GM12878 (cell line): ENCODE results near the gene PTGR2. TPM values are rescaled to one million over a fixed set of nuclear protein-coding genes. Genes with fewer than 3 reads are reported as not detected.

ENCODE experiments used
- ATAC-seq: fragments of 200-7000 bp; cut with Tn5 transposase; 3 replicates; pipeline ENCODE4 v1.9.1; 2020; ENCODE audit warnings: mild to moderate bottlenecking, moderate library complexity
- BruUV-seq: library from RNA; stranded (reverse); fragments of 400-500 nt; replicated peaks from 2 replicates; lab custom pipeline; 2021; lab: Mats Ljungman, UMichigan
- CTCF ChIA-PET: fragments of 300-600 bp; sonication (Branson Sonifier 250); formaldehyde crosslinking; extraction: SDS; loops from one replicate; lab custom pipeline; 2021; ENCODE audit warnings: inconsistent platforms; lab: Yijun Ruan, JAX
- POLR2A ChIA-PET: fragments of 350-600 bp; formaldehyde crosslinking; extraction: SDS; loops from one replicate; lab custom pipeline; 2021; ENCODE audit warnings: inconsistent platforms; lab: Charles Lee
- RAD21 ChIA-PET: fragments of 300-600 bp; sonication (Branson Sonifier 250); formaldehyde crosslinking; loops from one replicate; lab custom pipeline; 2023; ENCODE audit warnings: antibody characterized with exemption; ENCODE audit not compliant: unreplicated experiment; lab: Charles Lee
- SMC1A ChIA-PET: fragments of 300-600 bp; sonication (Branson Sonifier 250); formaldehyde crosslinking; loops from one replicate; lab custom pipeline; 2023; ENCODE audit not compliant: unreplicated experiment, uncharacterized antibody; lab: Charles Lee
- DNase-seq: peaks from one replicate; pipeline ENCODE4 v3.0.0-alpha.2; 2011; ENCODE audit warnings: low read depth, low spot score
- FAIRE-seq: peaks from 3 replicates; lab custom pipeline; 2011; peaks lifted over from hg19 to GRCh38; lab: Jason Lieb, UNC
- H2AFZ ChIP-seq: 2 replicates; pipeline ENCODE4 v1.6.0; 2011; ENCODE audit warnings: low read depth, low read length, control low read depth; ENCODE audit not compliant: control insufficient read depth
- H3K27ac ChIP-seq: 2 replicates; pipeline ENCODE4 v1.5.1; 2011; ENCODE audit warnings: control low read depth; ENCODE audit not compliant: control insufficient read depth, insufficient read depth
- H3K27me3 ChIP-seq, 2 experiments: replicated peaks in 1 of 2; 2 replicates each; pipeline versions ENCODE4 v1.6.0 to v1.6.1; 2011; ENCODE audit warnings: low read length in 1 of 2; ENCODE audit not compliant: control insufficient read depth in 2 of 2, insufficient read depth in 2 of 2
- H3K36me3 ChIP-seq, 2 experiments: 2 replicates each; pipeline ENCODE4 v1.5.1; 2011; ENCODE audit warnings: low read length in 1 of 2; ENCODE audit not compliant: control insufficient read depth in 2 of 2, insufficient read depth in 2 of 2
- H3K4me1 ChIP-seq: 2 replicates; pipeline ENCODE4 v1.6.1; 2011; ENCODE audit warnings: mild to moderate bottlenecking, low read length, moderate library complexity, mixed read lengths; ENCODE audit not compliant: control insufficient read depth, insufficient read depth
- H3K4me2 ChIP-seq: 2 replicates; pipeline ENCODE4 v1.6.0; 2011; ENCODE audit warnings: control low read depth; ENCODE audit not compliant: control insufficient read depth, insufficient read depth
- H3K4me3 ChIP-seq: fragments of 200-600 bp; sonication (generic); 2 replicates; pipeline ENCODE4 v1.5.1; 2016
- H3K79me2 ChIP-seq: 2 replicates; pipeline ENCODE4 v1.6.0; 2011; ENCODE audit warnings: low read length; ENCODE audit not compliant: control insufficient read depth, insufficient read depth
- H3K9ac ChIP-seq: 2 replicates; pipeline ENCODE4 v1.8.0; 2011; ENCODE audit warnings: low read length, control low read depth, mixed read lengths; ENCODE audit not compliant: control insufficient read depth, insufficient read depth
- H3K9me3 ChIP-seq: replicated peaks from 3 replicates; pipeline ENCODE4 v1.5.1; 2011; ENCODE audit warnings: mild to moderate bottlenecking, low read length; ENCODE audit not compliant: control insufficient read depth, insufficient read depth
- H4K20me1 ChIP-seq: 2 replicates; pipeline ENCODE4 v1.6.0; 2011; ENCODE audit not compliant: control insufficient read depth, insufficient read depth
- CBX3 ChIP-seq: fragments of 200-600 bp; sonication (generic); IDR thresholded peaks from 2 replicates; pipeline ENCODE4 v1.6.1; 2016; ENCODE audit warnings: low read depth, borderline replicate concordance
- CUX1 ChIP-seq: IDR thresholded peaks from 2 replicates; pipeline ENCODE4 v1.6.1; 2012; ENCODE audit warnings: improper control_type of control experiment, low read depth, low read length; ENCODE audit not compliant: insufficient replicate concordance
- ELK1 ChIP-seq: IDR thresholded peaks from 2 replicates; pipeline ENCODE4 v1.6.1; 2012; ENCODE audit warnings: low read depth, low read length, improper control_type of control experiment
- IRF4 ChIP-seq: IDR thresholded peaks from 2 replicates; pipeline ENCODE4 v1.6.1; 2011; ENCODE audit warnings: low read depth, low read length
- MTA2 ChIP-seq: fragments of 450-650 bp; IDR thresholded peaks from 2 replicates; pipeline ENCODE4 v1.6.1; 2016; ENCODE audit warnings: low read depth, mild to moderate bottlenecking, moderate library complexity
- RAD21 ChIP-seq: IDR thresholded peaks from 2 replicates; pipeline ENCODE4 v1.6.1; 2011; ENCODE audit warnings: mild to moderate bottlenecking, low read depth, low read length, moderate library complexity; ENCODE audit not compliant: insufficient read depth
- RB1 ChIP-seq: fragments of 450-650 bp; formaldehyde crosslinking; IDR thresholded peaks from 2 replicates; pipeline ENCODE4 v1.6.1; 2017; ENCODE audit warnings: mild to moderate bottlenecking, borderline replicate concordance
- RELA ChIP-seq: fragments of 450-650 bp; IDR thresholded peaks from 2 replicates; pipeline ENCODE4 v1.8.0; 2014; ENCODE audit warnings: borderline replicate concordance; ENCODE audit not compliant: partially characterized antibody
- RELB ChIP-seq: fragments of 450-650 bp; IDR thresholded peaks from 2 replicates; pipeline ENCODE4 v1.6.1; 2017; ENCODE audit warnings: low read depth, mild to moderate bottlenecking, moderate library complexity
- RFX5 ChIP-seq: IDR thresholded peaks from 2 replicates; pipeline ENCODE4 v1.6.1; 2011; ENCODE audit warnings: low read depth, low read length, improper control_type of control experiment
- SMARCA5 ChIP-seq: fragments of 450-650 bp; IDR thresholded peaks from 2 replicates; pipeline ENCODE4 v1.6.1; 2017; ENCODE audit warnings: mild to moderate bottlenecking
- SREBF2 ChIP-seq: IDR thresholded peaks from 2 replicates; pipeline ENCODE4 v1.6.1; 2012; ENCODE audit warnings: mild to moderate bottlenecking, low read length
- SUPT20H ChIP-seq: IDR thresholded peaks from 2 replicates; pipeline ENCODE4 v1.6.1; 2011; ENCODE audit warnings: low read depth, mild to moderate bottlenecking, low read length, moderate library complexity, borderline replicate concordance; ENCODE audit not compliant: control insufficient read depth
- TBL1XR1 ChIP-seq: IDR thresholded peaks from 2 replicates; pipeline ENCODE4 v1.6.1; 2012; ENCODE audit warnings: low read depth, low read length, improper control_type of control experiment
- USF2 ChIP-seq: IDR thresholded peaks from 2 replicates; pipeline ENCODE4 v1.6.1; 2011; ENCODE audit warnings: low read depth, low read length, improper control_type of control experiment, borderline replicate concordance
- ZSCAN29 ChIP-seq: fragments of 450-650 bp; IDR thresholded peaks from 2 replicates; pipeline ENCODE4 v1.6.1; 2017; ENCODE audit warnings: mild to moderate bottlenecking, moderate library complexity
- WGBS: methylation state at CpG from one replicate; pipeline ENCODE4 v1.1.6; 2016; ENCODE audit warnings: low lambda C conversion rate; ENCODE audit not compliant: insufficient replicate concordance, insufficient coverage; ENCODE audit errors: missing lambda C conversion rate; 5-methylcytosine and 5-hydroxymethylcytosine counted together
- in situ Hi-C: fragments of 300-500 bp; cut with MboI; formaldehyde crosslinking; loops from 9 replicates; pipeline ENCODE4 v1.14.3; 2018; ENCODE audit warnings: mixed read lengths
- intact Hi-C: fragments of 100-400 bp; cut with micrococcal nuclease; formaldehyde crosslinking; loops from one replicate; pipeline ENCODE4 v1.14.2; 2022; ENCODE audit not compliant: unreplicated experiment
- polyA plus RNA-seq, 11 experiments: library from polyadenylated mRNA; depleted of rRNA in 4 of 11; unstranded in 6 of 11; stranded (reverse) in 5 of 11; fragments of >200 nt; fragmentation: Nextera tagmentation in 4 of 11; fragmentation: Illumina TruSeq in 1 of 11; extraction: Ambion mirVana in 4 of 11; extraction: Trizol in 1 of 11; gene quantifications; 1 replicate in 1 of 11; 2 replicates in 10 of 11; pipeline versions ENCODE4 v1.2.1 to v1.2.3, GENCODE V29; 2011 to 2016; ENCODE audit warnings: inconsistent platforms in 2 of 11, missing spikeins in 2 of 11, low read depth in 1 of 11
- total RNA-seq, 4 experiments: library from RNA; depleted of rRNA in 3 of 4; stranded (reverse); fragments of >200 nt in 3 of 4; fragmentation: Illumina TruSeq in 1 of 4; extraction: Trizol in 1 of 4; gene quantifications; 2 replicates each; pipeline versions ENCODE4 v1.2.1 to v1.2.3, GENCODE V29; 2013 to 2021

PTGR2 gene
- total and polyA plus RNA-seq, 10 of the 15 experiments (the other 5 are each of a cell fraction or from before 2014, with no cell fraction given), result 3.3 to 12.8 (median 8.4) TPM

GRCh38 chr14:73878436-73878835 lies 26.8 kb downstream of the PTGR2 start (continued):
- no peak for TF ChIP-seq TBL1XR1
- no peak for TF ChIP-seq ELK1
- TF ChIP-seq IRF4, result no peak
- no peak for TF ChIP-seq ZSCAN29
- TF ChIP-seq RFX5, result no peak

GRCh38 chr14:73879027-73879426 lies 27.4 kb downstream of the PTGR2 start:
- ChIA-PET POLR2A (interaction anchor here (0.5 kb wide), 1 partner anchor 23 kb away, joined by 3 read pairs; no protein-coding TSS in a partner anchor), CTCF (no interaction called here), SMC1A (interaction anchor here (1.3 to 1.6 kb wide), 2 partner anchors 8 to 9 kb away, joined by 3 to 4 read pairs; no protein-coding TSS in a partner anchor), RAD21 (no interaction called here)
- no peak overlapping the region for H3K4me3 ChIP-seq
- no peaks in the 10 kb centered on the region for H3K27me3 ChIP-seq
- no peak overlapping the region for H3K27ac ChIP-seq
- no peak for FAIRE-seq
- no peaks in the 10 kb centered on the region for H3K36me3 ChIP-seq
- 95% methylated on average over 1 of the region's 1 CpG for WGBS
- no peaks in the 10 kb centered on the region for H3K79me2 ChIP-seq
- no peaks in the 10 kb centered on the region for H3K9me3 ChIP-seq
- no peaks in the 10 kb centered on the region for H3K4me1 ChIP-seq
- H4K20me1 ChIP-seq, result no peaks in the 10 kb centered on the region
- no peak overlapping the region for H3K4me2 ChIP-seq
- BruUV-seq, result no TSS peak
- no peak overlapping the region for H3K9ac ChIP-seq
- no peak for ATAC-seq
- no peak for DNase-seq
- H2AFZ ChIP-seq, result no peak overlapping the region
- intact Hi-C loops, result no loop called here
- in situ Hi-C loops, result no loop called here
- TF ChIP-seq SREBF2 (no peak), RELA (no peak), MTA2 (no peak), CUX1 (no peak), RELB (no peak), RAD21 (no peak), USF2 (no peak), RB1 (no peak), SUPT20H (no peak), CBX3 (no peak), SMARCA5 (no peak)
